Jurkat, Clone E6-1 (cell line): ENCODE measurements around the gene PLEKHA6.

Source experiments
- DNase-seq: peaks from one replicate; pipeline ENCODE4 v3.0.0-alpha.2; 2011; ENCODE audit warnings: low read depth, low spot score
- H3K4me3 ChIP-seq: 2 replicates; pipeline ENCODE4 v1.5.1; 2011; ENCODE audit warnings: mild to moderate bottlenecking, low read length, control low read depth, moderate library complexity

Gene PLEKHA6

DNA sequence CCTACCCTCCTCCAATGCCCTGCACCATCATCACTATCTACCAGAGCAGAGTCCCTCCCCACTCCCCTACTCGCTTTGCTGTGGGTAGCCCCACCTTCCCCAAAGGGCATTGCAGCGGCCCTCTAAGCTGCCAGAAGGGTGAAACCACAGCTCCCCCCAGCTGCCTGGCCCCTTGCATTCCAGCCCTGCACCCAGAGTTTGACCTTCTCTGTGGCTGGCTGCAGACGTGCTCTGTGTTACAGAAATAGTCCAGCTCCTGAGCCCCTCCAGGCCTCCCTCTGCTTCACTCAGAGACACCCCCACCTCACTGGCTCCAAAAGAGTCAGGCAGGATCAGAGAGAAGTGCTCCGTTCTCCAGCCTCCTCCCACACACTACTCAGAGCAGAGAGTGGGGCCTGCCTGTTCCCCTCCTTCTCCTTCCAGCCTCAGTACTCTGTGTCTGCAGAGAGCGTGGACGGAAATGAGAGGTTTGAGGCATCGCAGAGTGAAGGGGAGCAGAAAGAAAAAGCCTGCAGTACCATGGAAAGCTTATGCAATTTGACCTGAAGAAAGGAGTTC, 63.2 kb downstream of the PLEKHA6 start:
- DNase-seq = no peak
- no peak overlapping the region for H3K4me3 ChIP-seq

DNA sequence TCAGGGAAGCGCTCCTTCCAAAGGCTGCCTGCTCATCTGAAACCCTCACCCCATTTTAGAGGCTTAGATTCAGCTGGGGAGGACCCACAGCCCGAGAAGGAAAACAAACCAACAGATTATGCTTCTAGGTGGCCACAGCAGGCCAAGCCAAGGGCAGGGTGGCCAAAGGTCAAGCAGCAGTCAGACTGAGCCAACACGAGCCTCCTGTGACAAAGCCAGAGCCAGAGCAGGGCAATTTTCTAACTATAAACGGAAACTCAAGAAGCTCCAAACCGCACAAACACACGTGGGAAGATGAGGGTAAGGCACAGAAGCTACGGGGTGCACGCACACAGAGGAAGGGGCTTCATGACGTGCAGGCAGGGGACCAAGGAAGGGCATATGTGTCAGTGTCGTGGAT, 64.1 kb downstream of the PLEKHA6 start:
- H3K4me3 ChIP-seq = peak overlapping the region; percentile 12
- DNase-seq = peak; percentile 53

DNA sequence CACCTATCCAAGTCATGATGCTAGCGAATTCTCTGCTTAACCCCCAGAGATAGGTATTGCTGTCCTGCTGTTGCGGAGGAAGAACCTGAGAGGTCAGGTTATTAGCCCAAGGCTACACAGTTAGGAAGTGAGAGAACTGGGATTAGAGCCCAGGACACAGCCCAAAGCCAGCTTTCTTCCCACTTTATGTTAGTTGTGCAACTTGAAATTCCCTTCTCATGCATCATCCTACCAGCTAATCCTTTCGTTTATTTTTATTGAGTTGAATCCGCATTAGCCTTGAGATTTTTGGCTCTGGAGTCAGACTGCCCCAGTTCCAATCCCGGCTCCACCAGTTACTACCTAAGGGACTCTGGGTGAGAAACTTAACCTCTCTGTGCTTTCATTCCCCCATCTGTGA, 65.4 kb downstream of the PLEKHA6 start:
- no peak overlapping the region for H3K4me3 ChIP-seq
- no peak for DNase-seq

DNA sequence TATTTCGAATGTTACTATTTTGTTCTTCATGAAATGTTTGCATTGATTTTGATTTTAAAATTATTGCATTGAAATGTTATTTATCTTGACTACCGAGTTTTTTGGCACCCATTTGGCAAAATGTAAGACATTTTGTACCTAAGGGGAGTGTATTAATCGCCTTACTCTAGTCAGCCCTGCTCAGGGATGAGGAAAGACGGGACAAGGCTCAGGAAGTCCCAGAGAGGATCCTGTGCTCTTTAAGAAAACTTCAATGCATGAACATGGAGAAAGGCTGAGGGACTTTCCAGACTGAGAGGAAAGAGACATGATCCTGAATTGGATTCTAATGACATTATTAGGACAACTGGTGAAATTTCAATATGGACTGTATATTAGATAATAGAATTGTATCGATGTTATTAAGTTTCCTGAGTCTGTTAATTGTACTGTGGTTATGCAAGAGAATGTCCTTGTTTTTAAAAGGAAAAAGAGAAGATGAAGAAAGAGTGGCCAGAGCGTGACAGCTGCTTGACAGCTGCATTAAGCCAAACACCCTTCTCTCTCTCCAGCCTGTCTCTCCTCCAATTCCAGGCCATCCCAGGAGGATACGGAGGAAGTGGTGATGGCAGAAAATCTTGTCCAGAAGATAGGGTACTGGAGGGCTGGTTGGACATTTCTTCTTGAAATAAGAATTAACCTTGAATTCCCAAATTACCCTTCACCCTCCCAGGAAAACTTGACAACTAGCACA, 66.0 kb downstream of the PLEKHA6 start:
- H3K4me3 ChIP-seq = no peak overlapping the region
- no peak for DNase-seq

DNA sequence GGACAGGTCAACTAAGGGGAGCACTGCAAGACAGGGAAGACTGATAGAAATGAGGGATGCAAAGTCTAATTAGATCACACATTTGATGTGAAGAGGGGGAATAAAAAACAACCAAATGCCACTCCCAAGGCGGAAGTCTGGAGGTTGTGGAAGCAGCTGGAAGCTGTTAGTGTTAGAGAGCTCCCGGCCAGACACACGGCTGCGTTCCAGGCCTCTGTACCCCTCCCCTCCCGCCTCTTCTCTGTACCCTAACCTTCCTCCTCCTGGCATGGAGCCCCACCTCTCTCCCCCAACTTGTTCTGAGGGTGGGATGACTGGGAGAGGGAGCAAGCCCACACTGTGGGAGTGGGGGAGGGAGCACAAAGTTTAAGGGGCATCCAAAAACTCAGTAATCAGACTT, 67.0 kb downstream of the PLEKHA6 start:
- H3K4me3 ChIP-seq = no peak overlapping the region
- DNase-seq = no peak

DNA sequence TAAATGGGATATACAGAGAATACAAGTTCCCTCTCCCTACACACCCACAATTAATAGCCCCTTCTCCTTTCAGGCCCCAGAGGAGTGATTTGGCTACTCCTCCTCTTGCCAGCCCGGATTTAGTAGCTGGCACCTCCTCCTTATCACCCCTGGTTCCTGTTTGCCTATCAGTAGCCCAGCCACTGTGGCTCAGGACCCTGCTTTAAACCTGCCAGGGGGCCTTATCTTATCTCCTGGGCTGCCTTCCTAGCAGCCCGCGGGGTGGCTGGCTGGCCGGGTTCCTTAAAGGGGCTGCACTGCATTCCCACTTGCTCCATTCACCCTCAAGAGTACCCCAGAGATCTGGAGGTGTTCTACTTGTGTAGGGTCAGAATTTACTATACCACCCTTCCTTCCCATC, 70.4 kb downstream of the PLEKHA6 start:
- no peak overlapping the region for H3K4me3 ChIP-seq
- no peak for DNase-seq

DNA sequence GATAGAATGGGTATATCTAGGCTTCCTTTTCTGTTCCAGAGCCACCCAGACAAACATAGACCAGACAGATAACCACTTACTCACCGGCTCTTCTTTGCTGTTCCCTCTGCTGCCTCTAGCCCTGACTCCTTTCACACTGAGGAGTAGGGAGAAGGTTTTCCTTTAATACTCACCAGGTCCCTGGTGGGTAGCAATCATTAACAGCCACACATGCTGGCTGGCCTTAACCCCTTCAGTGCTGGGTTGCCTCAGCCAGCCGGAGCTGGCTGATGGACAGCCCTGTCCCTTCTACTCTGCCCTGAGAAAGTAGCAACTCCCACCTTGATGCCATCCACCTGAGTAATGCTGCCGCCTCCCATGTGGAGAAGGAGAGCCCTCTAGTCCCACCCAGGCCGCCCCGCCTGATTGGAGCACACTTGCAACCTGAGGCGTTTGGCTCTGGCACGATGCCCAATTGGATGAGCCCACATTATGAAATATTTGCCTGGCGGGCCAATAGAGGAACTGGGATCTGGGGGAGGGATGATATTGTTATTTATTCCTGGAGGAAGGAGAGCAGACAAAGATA, 71.6 kb downstream of the PLEKHA6 start:
- no peak for DNase-seq
- no peak overlapping the region for H3K4me3 ChIP-seq

DNA sequence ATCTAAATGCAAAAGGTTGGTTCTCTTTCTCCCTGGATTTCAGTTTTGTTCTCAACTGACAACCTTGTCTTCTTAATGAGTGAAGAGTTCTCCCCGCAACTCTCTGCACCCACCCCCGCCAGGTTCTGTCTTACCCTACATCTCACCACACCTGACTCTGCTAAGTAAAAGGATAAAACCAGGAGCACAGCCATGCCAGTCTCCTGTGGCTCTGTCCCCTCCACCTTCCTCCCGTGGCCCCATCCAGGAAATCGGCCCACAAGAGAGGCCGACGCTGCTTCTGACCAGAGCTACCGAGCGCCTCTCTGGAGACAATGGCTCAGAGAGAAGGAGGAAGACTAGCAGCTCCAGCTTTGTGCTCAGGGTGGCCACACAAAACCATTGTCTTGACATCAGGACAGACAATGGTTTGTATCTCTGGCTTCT, 72.2 kb downstream of the PLEKHA6 start:
- peak overlapping the region; percentile 42 for H3K4me3 ChIP-seq

DNA sequence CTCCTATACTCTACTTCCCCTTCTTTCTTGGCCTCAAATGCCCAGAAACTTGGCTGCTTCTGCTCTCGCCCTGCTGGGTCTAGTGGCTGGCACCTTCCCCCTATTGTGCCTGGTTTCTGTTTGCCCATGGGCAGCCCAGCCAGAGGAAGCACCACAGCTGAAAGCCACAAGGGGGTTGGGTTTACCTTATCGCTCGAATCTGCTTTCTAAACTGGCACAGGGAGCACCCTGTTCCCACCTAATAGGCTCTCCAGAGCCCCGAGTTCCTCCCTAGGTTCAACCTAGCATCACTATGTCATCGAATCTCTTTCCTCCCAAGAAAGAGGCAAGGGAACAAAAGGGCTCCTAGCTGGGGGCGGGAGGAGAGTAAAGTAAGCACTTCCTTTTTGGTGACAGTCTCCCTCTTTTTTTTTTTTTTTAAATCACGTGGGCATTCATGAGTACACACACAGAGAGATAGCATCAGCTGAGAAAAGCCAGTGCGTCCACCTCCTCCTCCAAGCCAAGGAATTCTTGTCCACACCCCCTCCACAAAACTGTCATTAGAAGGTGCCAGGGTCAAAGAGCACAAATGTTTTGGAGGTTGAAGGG, 72.8 kb downstream of the PLEKHA6 start:
- DNase-seq = peak; percentile 78
- peak overlapping the region; percentile 42 for H3K4me3 ChIP-seq

More for the DNA sequence above, 72.2 kb downstream of the PLEKHA6 start:
- DNase-seq = no peak

DNA sequence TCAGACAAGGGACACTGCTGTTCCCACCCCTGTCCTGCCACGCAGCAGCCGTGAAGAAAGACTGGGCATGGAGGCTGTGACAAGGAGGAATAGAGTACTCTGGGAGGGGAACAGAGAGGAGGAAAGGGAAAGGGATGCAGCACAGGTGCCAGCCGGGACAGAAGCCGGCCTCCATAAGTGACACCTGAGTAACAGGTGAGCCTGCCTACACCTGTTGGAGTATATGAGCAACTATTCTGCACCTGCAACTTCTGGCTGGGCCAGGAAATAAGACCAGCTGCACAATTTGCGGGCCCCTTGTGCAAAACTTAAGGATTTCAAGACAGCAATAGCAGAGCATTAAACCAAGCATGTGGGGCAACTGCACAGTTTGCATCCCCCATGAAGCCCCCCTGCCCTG, 73.4 kb downstream of the PLEKHA6 start:
- peak; percentile 36 for DNase-seq
- H3K4me3 ChIP-seq = peak overlapping the region; percentile 42

DNA sequence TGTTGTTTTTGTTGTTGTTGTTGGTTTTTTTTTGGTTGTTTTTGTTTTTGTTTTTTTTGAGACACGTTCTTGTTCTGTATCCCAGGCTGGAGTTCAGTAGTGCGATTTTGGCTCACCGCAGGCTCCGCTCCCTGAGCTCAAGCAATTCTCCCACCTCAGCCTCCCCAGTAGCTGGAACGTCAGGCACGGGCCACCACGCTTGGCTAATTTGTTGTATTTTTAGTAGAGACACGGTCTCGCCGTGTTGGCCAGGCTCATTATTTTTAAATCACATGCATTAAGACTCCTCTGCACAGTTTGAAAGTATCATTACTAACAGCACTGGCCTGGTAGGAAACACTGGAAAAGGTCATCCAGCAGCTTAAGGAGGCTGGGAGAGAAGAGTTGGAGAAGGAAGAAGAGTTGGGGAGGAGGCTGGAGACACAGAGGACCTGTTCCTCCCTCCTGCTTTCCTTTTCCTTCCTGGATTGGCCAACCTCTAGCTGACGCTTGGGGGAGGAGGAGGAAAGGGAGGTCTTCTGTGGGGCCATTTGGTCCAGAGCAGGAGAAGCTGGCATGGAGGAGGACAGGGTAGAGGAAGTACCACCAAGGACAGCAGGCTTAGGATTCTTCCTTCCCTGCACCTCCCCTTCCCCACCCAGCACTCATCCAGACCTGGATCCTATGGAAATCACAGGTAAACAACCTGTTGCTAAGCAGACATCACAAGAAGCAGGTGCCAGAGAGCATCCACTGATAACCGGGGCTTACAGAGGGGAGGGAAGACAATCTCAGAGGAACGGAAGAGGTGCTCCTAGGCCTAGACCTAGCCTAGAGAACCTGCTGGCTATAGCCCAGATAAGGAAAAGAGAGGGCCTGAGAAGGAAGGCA, 74.1 kb downstream of the PLEKHA6 start:
- no peak overlapping the region for H3K4me3 ChIP-seq
- no peak for DNase-seq

DNA sequence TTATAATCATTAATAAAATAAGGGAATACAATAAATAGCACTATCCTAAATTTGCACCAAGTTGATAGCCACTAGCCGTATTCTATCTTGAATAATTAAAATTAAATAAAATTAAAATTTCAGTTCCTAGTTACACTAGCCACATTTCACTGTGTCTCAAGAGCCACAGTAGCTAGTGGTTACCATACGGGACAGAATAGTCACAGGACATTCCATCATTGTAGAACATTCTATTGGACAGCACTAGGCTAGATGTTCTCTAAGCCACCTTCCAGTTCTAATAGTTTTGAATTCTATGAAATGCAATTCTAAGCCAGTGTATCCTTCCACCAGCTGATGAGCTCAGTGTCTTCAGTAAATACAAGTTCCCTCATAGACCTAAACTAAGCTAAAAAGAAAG, 74.8 kb downstream of the PLEKHA6 start:
- H3K4me3 ChIP-seq = no peak overlapping the region
- DNase-seq = no peak

DNA sequence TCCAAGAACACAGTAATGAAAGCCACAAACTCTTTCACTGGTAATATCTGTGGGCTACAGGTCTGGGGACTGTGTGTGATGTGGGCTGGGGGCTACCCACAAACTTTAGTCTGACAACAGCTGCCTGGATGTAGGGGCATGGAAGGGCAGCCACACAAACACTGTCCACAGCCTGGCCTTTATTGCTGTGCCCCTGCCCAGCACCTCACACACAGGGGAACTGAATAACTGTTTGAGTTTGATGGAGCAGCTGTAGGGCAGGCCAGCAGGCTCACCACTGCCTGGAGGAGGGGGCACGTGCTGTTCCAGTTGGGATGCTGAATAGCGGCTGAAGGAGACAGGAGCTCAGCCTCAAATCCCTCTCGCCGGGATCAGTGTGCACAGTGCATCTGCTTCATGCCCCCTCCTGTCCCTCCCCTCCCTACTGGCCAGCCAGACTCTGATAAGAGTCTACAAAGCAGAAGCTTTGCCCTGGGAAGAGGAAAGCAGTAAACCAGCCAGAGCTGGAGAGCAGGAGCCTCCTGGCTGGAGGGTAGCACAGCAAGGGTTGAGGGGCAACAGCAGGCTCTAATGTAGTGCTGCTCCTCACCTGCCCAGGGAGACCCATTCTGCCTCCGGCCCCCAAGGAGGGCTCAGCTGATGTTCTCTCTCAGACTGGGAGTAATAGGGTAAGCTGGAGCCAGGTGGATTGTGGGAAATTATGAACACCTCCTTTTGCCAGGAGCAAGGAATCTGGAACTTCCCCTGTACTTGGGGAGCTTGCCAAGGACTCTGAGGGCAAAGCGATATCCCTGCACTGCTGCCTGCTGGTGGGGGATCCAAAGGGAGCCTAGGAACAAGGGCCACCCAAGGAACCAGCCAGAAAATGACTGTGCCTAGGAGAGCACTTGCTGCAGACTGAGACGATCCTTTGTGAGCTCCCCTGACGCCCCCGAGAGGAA, 75.7 kb downstream of the PLEKHA6 start:
- no peak for DNase-seq
- no peak overlapping the region for H3K4me3 ChIP-seq

DNA sequence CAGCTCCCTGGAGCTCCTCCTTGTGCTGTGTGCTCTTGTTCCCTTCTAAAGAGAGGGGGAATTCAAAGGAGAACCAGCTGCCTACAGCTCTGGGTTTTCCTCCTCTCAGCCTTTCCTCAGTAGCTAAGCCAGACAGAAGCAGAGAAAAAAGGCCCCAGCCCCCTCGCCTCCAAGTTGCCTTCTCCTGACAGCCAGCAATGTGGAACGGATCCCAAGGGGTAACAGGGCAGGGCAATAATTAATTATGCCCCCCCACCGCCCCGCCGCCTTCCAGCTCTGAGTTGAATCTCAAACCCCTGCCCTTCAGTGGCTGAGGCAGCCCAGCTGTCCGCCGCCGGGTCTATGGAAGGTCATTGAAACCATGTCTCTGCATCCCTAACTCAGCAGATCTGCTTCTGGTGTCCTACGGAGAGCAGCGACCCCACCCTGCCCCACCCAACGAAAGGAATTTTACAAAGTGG, 76.9 kb downstream of the PLEKHA6 start:
- no peak for DNase-seq
- H3K4me3 ChIP-seq = no peak overlapping the region

DNA sequence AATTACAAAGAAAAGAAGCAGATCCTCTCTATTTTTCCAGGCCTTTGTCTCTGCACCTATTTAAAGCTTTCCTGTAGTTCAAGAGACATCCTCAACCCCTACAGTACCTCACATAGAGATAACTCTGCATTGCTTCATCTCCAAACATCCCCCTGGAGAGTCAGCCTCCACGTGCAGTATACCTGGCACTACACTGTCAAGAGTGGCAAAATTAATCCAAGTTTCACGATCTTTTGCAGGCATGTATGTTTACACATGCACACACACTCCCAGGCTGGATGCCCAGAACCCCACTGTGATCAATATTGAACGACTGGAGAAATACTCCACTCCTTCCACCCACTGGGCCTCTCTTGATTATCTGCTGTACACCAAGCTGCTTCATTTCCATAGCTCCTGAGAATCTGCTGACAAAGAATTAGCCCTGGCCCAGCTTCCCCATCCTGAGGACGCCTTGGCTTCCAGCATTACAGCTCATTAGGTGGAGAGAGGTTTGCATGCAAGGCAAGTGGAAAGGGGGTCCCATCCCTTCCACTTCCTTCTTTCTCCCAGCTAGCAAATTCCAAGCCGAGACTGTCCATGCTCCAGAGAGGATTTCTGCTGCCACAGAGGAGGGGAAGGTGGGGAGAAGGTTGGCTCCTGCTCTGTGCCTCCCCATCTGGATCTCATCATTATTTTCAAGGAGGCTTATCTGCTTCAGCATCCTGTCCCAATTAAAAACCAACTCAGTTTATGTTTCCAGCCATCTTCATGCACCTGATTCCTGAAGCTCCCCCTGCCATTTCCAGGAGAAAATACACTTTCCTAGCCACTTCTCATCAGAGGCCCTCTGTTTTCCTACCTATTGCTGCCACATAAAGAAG, 79.4 kb downstream of the PLEKHA6 start:
- no peak for DNase-seq
- no peak overlapping the region for H3K4me3 ChIP-seq

DNA sequence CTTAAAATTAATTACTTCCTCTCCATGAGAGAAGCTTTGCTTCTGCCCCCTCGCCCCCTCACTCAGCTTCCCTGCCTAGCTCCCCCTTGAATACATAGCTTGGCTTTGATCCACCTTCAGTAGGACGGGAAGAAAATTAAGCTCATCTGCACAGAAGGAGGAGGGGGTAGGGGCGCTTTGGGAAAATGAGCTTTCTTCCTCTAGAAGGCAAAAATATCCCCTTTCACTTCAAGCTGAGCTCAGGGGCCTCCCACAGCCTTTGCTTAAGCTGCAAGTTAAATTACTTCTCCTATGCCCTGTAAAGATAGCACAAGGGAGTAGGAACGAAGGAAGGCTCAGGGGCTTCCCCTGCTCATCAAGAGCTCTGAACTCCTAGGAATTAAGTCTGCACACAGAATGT, 80.8 kb downstream of the PLEKHA6 start:
- H3K4me3 ChIP-seq = no peak overlapping the region
- no peak for DNase-seq

DNA sequence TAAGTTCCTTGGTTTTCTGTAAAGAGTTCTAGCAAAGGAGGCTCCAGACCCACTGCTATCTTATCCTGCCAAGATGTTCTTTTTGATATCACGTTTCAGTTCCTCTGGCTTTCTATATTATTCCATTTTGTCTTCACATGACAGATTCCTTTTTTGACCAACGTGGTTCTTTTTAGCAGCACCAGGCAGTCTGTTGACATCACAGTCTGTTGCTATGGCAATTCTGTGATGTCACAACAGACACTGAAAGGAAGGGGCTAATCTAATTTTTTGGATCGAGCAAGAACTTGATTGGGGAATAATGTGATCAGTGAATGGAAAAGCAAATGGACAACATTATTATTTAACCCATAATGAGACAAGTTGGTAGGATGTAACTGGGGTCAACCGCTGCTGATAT, 81.5 kb downstream of the PLEKHA6 start:
- no peak for DNase-seq

More for the DNA sequence above, 81.5 kb downstream of the PLEKHA6 start:
- H3K4me3 ChIP-seq = no peak overlapping the region
